ENCODE data around the gene PLPP4. TPM values are rescaled to one million over a fixed set of nuclear protein-coding genes. Genes with fewer than 3 reads are reported as not detected.

PLPP4 gene
- total RNA-seq, 1 experiment from 2014 or later: not detected

DNA sequence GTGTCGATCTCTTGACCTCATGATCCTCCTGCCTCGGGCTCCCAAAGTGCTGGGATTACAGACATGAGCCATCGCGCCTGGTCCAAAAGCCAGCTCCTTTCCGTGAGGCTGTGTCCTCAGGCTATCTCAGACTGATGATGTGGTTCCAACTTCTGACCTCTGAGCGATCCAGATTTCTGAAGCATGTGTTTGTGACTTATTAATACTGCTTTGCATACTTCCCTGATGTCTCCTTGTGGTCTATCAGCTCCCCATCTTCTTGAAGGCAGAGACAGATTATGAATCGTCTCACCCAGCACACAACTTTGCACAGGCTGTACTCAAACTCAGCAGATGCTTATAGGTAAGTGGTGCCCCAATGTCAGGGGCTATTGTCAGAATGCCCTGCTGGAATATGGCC lies 2.0 kb upstream of the PLPP4 start:
- H3K27me3 Mint-ChIP-seq (ENCODE audit: unreplicated experiment): peaks cover 63% of the 10 kb centered on the region
- no peaks in the 10 kb centered on the region for H3K9me3 Mint-ChIP-seq (ENCODE audit: low read depth, unreplicated experiment)
- H3K27ac Mint-ChIP-seq (ENCODE audit: unreplicated experiment): no peak overlapping the region
- CTCF ChIA-PET: no interaction called here
- H3K4me3 Mint-ChIP-seq (ENCODE audit: low read depth, unreplicated experiment): no peak overlapping the region
- no peaks in the 10 kb centered on the region for H3K4me1 Mint-ChIP-seq (ENCODE audit: low read depth, unreplicated experiment)
- TF ChIP-seq, protein P1, sequence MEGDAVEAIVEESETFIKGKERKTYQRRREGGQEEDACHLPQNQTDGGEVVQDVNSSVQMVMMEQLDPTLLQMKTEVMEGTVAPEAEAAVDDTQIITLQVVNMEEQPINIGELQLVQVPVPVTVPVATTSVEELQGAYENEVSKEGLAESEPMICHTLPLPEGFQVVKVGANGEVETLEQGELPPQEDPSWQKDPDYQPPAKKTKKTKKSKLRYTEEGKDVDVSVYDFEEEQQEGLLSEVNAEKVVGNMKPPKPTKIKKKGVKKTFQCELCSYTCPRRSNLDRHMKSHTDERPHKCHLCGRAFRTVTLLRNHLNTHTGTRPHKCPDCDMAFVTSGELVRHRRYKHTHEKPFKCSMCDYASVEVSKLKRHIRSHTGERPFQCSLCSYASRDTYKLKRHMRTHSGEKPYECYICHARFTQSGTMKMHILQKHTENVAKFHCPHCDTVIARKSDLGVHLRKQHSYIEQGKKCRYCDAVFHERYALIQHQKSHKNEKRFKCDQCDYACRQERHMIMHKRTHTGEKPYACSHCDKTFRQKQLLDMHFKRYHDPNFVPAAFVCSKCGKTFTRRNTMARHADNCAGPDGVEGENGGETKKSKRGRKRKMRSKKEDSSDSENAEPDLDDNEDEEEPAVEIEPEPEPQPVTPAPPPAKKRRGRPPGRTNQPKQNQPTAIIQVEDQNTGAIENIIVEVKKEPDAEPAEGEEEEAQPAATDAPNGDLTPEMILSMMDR (IDR thresholded peaks at IDR 0.05; ENCODE audit: unreplicated experiment): no peak
- intact Hi-C loops (cut with micrococcal nuclease; ENCODE audit: unreplicated experiment): no loop called here
- no peak for DNase-seq
- no TSS peak for BruUV-seq (replicated peaks)
- peaks cover 5% of the 10 kb centered on the region for H3K36me3 Mint-ChIP-seq (ENCODE audit: insufficient read depth, unreplicated experiment)

DNA sequence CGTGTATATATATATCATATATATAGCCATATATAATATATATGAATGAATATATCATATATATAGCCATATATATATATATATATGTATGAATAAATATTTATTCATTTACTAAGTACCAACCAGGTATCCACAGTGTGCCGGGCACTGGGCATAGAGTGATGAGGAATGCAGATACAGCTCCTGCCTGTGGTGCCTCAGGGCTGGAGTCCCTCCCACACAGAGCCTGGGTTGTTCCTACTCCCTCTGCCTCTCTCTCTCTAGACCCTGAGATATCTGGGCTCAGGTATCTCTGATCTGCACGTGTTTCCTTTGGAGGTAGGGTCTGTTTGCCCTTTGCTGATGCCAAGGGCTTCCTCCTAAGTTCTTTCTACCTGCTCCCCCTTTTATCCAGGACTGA lies 1.4 kb upstream of the PLPP4 start:
- Mint-ChIP-seq H3K27ac (ENCODE audit: unreplicated experiment) (no peak overlapping the region), H3K4me3 (ENCODE audit: low read depth, unreplicated experiment) (peak overlapping the region; percentile 77), H3K27me3 (ENCODE audit: unreplicated experiment) (peaks cover 63% of the 10 kb centered on the region), H3K4me1 (ENCODE audit: low read depth, unreplicated experiment) (no peaks in the 10 kb centered on the region), H3K36me3 (ENCODE audit: insufficient read depth, unreplicated experiment) (peaks cover 5% of the 10 kb centered on the region), H3K9me3 (ENCODE audit: low read depth, unreplicated experiment) (no peaks in the 10 kb centered on the region)
- DNase-seq: no peak
- no TSS peak for BruUV-seq (replicated peaks)
- CTCF ChIA-PET: no interaction called here
- intact Hi-C loops (cut with micrococcal nuclease; ENCODE audit: unreplicated experiment): no loop called here
- TF ChIP-seq, protein P1 (IDR thresholded peaks at IDR 0.05; ENCODE audit: unreplicated experiment): no peak

DNA sequence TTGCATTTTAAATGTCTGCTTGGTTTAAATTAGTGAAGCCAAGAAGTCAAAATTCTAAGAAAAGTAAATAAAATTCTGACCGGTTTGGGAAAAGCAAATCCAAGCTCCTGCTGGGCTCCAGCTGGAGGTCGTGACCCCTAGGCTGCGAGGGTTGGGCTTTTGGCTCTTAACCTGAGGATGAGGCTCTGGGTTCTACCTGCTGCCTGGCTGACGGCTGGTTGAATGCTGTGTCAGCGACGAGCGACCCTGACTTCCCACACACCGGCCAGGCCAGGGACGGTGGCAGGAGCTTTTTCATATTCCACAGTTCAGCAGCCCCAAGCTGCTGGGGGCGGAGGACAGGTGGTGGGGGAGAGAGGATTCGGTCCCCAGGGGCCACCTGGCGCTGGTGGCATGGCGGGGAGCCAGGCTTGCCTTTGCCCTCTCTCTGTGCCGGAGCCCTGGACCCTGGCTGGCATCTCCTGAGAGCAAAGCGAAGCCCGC lies 843 bp upstream of the PLPP4 start:
- Mint-ChIP-seq H3K4me3 (ENCODE audit: low read depth, unreplicated experiment) (peak overlapping the region; percentile 77), H3K36me3 (ENCODE audit: insufficient read depth, unreplicated experiment) (peaks cover 5% of the 10 kb centered on the region), H3K9me3 (ENCODE audit: low read depth, unreplicated experiment) (no peaks in the 10 kb centered on the region), H3K27me3 (ENCODE audit: unreplicated experiment) (peaks cover 67% of the 10 kb centered on the region), H3K27ac (ENCODE audit: unreplicated experiment) (no peak overlapping the region), H3K4me1 (ENCODE audit: low read depth, unreplicated experiment) (no peaks in the 10 kb centered on the region)
- TF ChIP-seq, protein P1 (IDR thresholded peaks at IDR 0.05; ENCODE audit: unreplicated experiment): no peak
- BruUV-seq (replicated peaks): no TSS peak
- CTCF ChIA-PET: interaction anchor here (0.6 kb wide), 1 partner anchor 22 kb away, joined by 3 read pairs; no protein-coding TSS in a partner anchor
- intact Hi-C loops (cut with micrococcal nuclease; ENCODE audit: unreplicated experiment): no loop called here
- DNase-seq: no peak

GRCh38 chr10:120457431-120458172 lies 575 bp downstream of the PLPP4 start:
- Mint-ChIP-seq H3K36me3 (ENCODE audit: insufficient read depth, unreplicated experiment) (peaks cover 5% of the 10 kb centered on the region), H3K27me3 (ENCODE audit: unreplicated experiment) (peaks cover 75% of the 10 kb centered on the region), H3K4me1 (ENCODE audit: low read depth, unreplicated experiment) (no peaks in the 10 kb centered on the region), H3K9me3 (ENCODE audit: low read depth, unreplicated experiment) (no peaks in the 10 kb centered on the region), H3K4me3 (ENCODE audit: low read depth, unreplicated experiment) (peak overlapping the region; percentile 77), H3K27ac (ENCODE audit: unreplicated experiment) (no peak overlapping the region)
- BruUV-seq (replicated peaks): no TSS peak
- intact Hi-C loops (cut with micrococcal nuclease; ENCODE audit: unreplicated experiment): no loop called here
- no peak for DNase-seq
- TF ChIP-seq, protein P1 (IDR thresholded peaks at IDR 0.05; ENCODE audit: unreplicated experiment): no peak
- CTCF ChIA-PET: no interaction called here
